RWPE2 (cell line): ENCODE measurements around the gene ALPP.

Experiments used
- ATAC-seq: fragments of 200-7000 bp; cut with Tn5 transposase; 3 replicates; pipeline ENCODE4 v1.9.1; 2021; ENCODE audit warnings: low read depth
- DNase-seq: peaks from one replicate; pipeline ENCODE4 v3.0.0-alpha.2; 2020; ENCODE audit warnings: low spot score
- H3K27ac ChIP-seq: fragments of 450-650 bp; 2 replicates; pipeline ENCODE4 v1.5.1; 2017; ENCODE audit warnings: mild to moderate bottlenecking; ENCODE audit not compliant: poor library complexity, severe bottlenecking
- H3K27me3 ChIP-seq: fragments of 250-450 bp; sonication (Bioruptor Pico); 2 replicates; pipeline ENCODE4 v1.5.1; 2021; ENCODE audit warnings: mild to moderate bottlenecking, moderate library complexity; ENCODE audit not compliant: insufficient read depth, poor library complexity, severe bottlenecking
- H3K36me3 ChIP-seq: fragments of 250-450 bp; sonication (Bioruptor Pico); 2 replicates; pipeline ENCODE4 v1.5.1; 2020; ENCODE audit warnings: low read depth, mild to moderate bottlenecking, moderate library complexity
- H3K4me1 ChIP-seq: fragments of 250-450 bp; sonication (Bioruptor Pico); 2 replicates; pipeline ENCODE4 v1.5.1; 2021; ENCODE audit warnings: mild to moderate bottlenecking, moderate library complexity; ENCODE audit not compliant: insufficient read depth, poor library complexity, severe bottlenecking
- H3K4me3 ChIP-seq: fragments of 250-450 bp; sonication (Bioruptor Pico); 2 replicates; pipeline ENCODE4 v1.5.1; 2021; ENCODE audit warnings: mild to moderate bottlenecking, moderate library complexity; ENCODE audit not compliant: severe bottlenecking
- H3K9me3 ChIP-seq: fragments of 250-450 bp; sonication (Bioruptor Pico); 2 replicates; pipeline ENCODE4 v1.5.1; 2021; ENCODE audit warnings: mild to moderate bottlenecking, moderate library complexity; ENCODE audit not compliant: severe bottlenecking
- CTCF ChIP-seq: fragments of 450-650 bp; IDR thresholded peaks from one replicate; pipeline ENCODE4 v1.5.1; 2017; ENCODE audit warnings: mild to moderate bottlenecking, moderate library complexity; ENCODE audit not compliant: poor library complexity, severe bottlenecking

ALPP gene

GRCh38 chr2:232349546-232349945 lies 29.0 kb upstream of the ALPP start:
- ATAC-seq (no peak), DNase-seq (peak; percentile 32)
- H3K36me3 ChIP-seq = no peaks in the 10 kb centered on the region
- H3K4me3 ChIP-seq = no peak overlapping the region
- peaks cover 43% of the 10 kb centered on the region for H3K27me3 ChIP-seq
- no peaks in the 10 kb centered on the region for H3K4me1 ChIP-seq
- no peak for TF ChIP-seq CTCF
- H3K9me3 ChIP-seq = no peaks in the 10 kb centered on the region
- H3K27ac ChIP-seq = no peak overlapping the region

- Histone ChIP-seq H3K27ac (no peak overlapping the region), H3K9me3 (no peaks in the 10 kb centered on the region), H3K27me3 (peaks cover 43% of the 10 kb centered on the region), H3K36me3 (no peaks in the 10 kb centered on the region), H3K4me1 (no peaks in the 10 kb centered on the region), H3K4me3 (no peak overlapping the region)
- no peak for ATAC-seq
- no peak for TF ChIP-seq CTCF
- DNase-seq = peak; percentile 52
Observed at GRCh38 chr2:232349946-232350635, 28.5 kb upstream of the ALPP start.

GRCh38 chr2:232350804-232351685 lies 27.5 kb upstream of the ALPP start:
- DNase-seq = peak; percentile 53
- no peak overlapping the region for H3K4me3 ChIP-seq
- ATAC-seq = peak; percentile 48
- no peak for TF ChIP-seq CTCF
- H3K36me3 ChIP-seq = no peaks in the 10 kb centered on the region
- H3K27me3 ChIP-seq = peaks cover 43% of the 10 kb centered on the region
- H3K9me3 ChIP-seq = no peaks in the 10 kb centered on the region
- H3K4me1 ChIP-seq = no peaks in the 10 kb centered on the region
- H3K27ac ChIP-seq = no peak overlapping the region

GRCh38 chr2:232351686-232352510 lies 26.7 kb upstream of the ALPP start:
- ATAC-seq (no peak), DNase-seq (peak; percentile 41)
- Histone ChIP-seq H3K4me3 (no peak overlapping the region), H3K36me3 (no peaks in the 10 kb centered on the region), H3K27ac (no peak overlapping the region), H3K4me1 (no peaks in the 10 kb centered on the region), H3K27me3 (peaks cover 43% of the 10 kb centered on the region), H3K9me3 (no peaks in the 10 kb centered on the region)
- no peak for TF ChIP-seq CTCF
